Neural cell (in vitro differentiated cells): ENCODE measurements around the gene TBX19. TPM values are rescaled to one million over a fixed set of nuclear protein-coding genes. Genes with fewer than 3 reads are reported as not detected.

ENCODE experiments used
- H2AFZ ChIP-seq: fragments of 200-600, 300-800 bp; sonication (generic), shearing (Covaris generic); 2 replicates; pipeline ENCODE4 v1.6.0; 2014; ENCODE audit warnings: low read depth, mild to moderate bottlenecking, antibody characterized with exemption, low read length, moderate library complexity
- H3F3A ChIP-seq: fragments of 200-600 bp; shearing (Covaris generic); 2 replicates; pipeline ENCODE4 v1.6.1; 2016; ENCODE audit warnings: mild to moderate bottlenecking, moderate library complexity, mixed read lengths, antibody characterized with exemption, low read length; ENCODE audit not compliant: insufficient read depth, poor library complexity, severe bottlenecking
- H3K27ac ChIP-seq: fragments of 200-600, 300-800 bp; sonication (generic), shearing (Covaris generic); 2 replicates; pipeline ENCODE4 v1.5.1; 2014; ENCODE audit warnings: mild to moderate bottlenecking, low read length, moderate library complexity
- H3K27me3 ChIP-seq: fragments of 300-800, 200-600 bp; sonication (generic), shearing (Covaris generic); 2 replicates; pipeline ENCODE4 v1.6.0; 2014; ENCODE audit warnings: mild to moderate bottlenecking, low read depth, low read length, moderate library complexity; ENCODE audit not compliant: insufficient read depth
- H3K36me3 ChIP-seq: fragments of 300-800, 200-600 bp; sonication (generic), shearing (Covaris generic); 2 replicates; pipeline ENCODE4 v1.5.1; 2014; ENCODE audit warnings: mild to moderate bottlenecking, antibody characterized with exemption, low read length, moderate library complexity; ENCODE audit not compliant: insufficient read depth
- H3K4me2 ChIP-seq: fragments of 300-800, 200-600 bp; sonication (generic), shearing (Covaris generic); 2 replicates; pipeline ENCODE4 v1.6.0; 2014; ENCODE audit warnings: mild to moderate bottlenecking, low read length
- H3K4me3 ChIP-seq: fragments of 300-800, 200-600 bp; sonication (generic), shearing (Covaris generic); 2 replicates; pipeline ENCODE4 v1.5.1; 2014; ENCODE audit warnings: mild to moderate bottlenecking, low read length, moderate library complexity
- H3K79me2 ChIP-seq: fragments of 200-600 bp; shearing (Covaris generic); replicated peaks from 2 replicates; pipeline ENCODE4 v1.6.0; 2014; ENCODE audit warnings: mild to moderate bottlenecking, low read length, moderate library complexity; ENCODE audit not compliant: insufficient read depth
- H3K9ac ChIP-seq: fragments of 300-800, 200-600 bp; sonication (generic), shearing (Covaris generic); 2 replicates; pipeline ENCODE4 v1.6.1; 2016; ENCODE audit warnings: mild to moderate bottlenecking, low read length, mixed read lengths
- H3K9me2 ChIP-seq: fragments of 200-600 bp; shearing (Covaris generic); 2 replicates; pipeline ENCODE4 v1.6.1; 2016; ENCODE audit warnings: mild to moderate bottlenecking, low read length, mixed read lengths; ENCODE audit not compliant: insufficient read depth
- H3K9me3 ChIP-seq: fragments of 200-600, 300-800 bp; sonication (generic), shearing (Covaris generic); 2 replicates; pipeline ENCODE4 v1.6.1; 2016; ENCODE audit warnings: mild to moderate bottlenecking, mixed run types, low read length, moderate library complexity, mixed read lengths
- H4K20me1 ChIP-seq: fragments of 200-600 bp; shearing (Covaris generic); 2 replicates; pipeline ENCODE4 v1.6.1; 2016; ENCODE audit warnings: mild to moderate bottlenecking, mixed run types; ENCODE audit not compliant: insufficient read depth
- EP300 ChIP-seq: fragments of 450-650 bp; conservative IDR thresholded peaks from 2 replicates; pipeline ENCODE4 v1.6.1; 2014; ENCODE audit warnings: antibody characterized with exemption, mild to moderate bottlenecking, moderate library complexity; ENCODE audit not compliant: poor library complexity, severe bottlenecking
- EZH2 ChIP-seq: fragments of 200-600, 300-800 bp; shearing (Covaris generic), sonication (generic); IDR thresholded peaks from 2 replicates; pipeline ENCODE4 v1.6.1; 2014; ENCODE audit warnings: antibody characterized with exemption, low read length, borderline replicate concordance, mild to moderate bottlenecking; ENCODE audit not compliant: insufficient read depth, poor library complexity, severe bottlenecking
- MXI1 ChIP-seq: fragments of 450-650 bp; conservative IDR thresholded peaks from 2 replicates; pipeline ENCODE4 v1.6.1; 2014; ENCODE audit warnings: antibody characterized with exemption, mild to moderate bottlenecking; ENCODE audit not compliant: poor library complexity, severe bottlenecking
- POLR2AphosphoS5 ChIP-seq: IDR thresholded peaks from 2 replicates; pipeline ENCODE4 v1.6.1; 2012
- RAD21 ChIP-seq: fragments of 450-650 bp; conservative IDR thresholded peaks from 2 replicates; pipeline ENCODE4 v1.6.1; 2014; ENCODE audit warnings: antibody characterized with exemption, mild to moderate bottlenecking, moderate library complexity
- REST ChIP-seq: IDR thresholded peaks from 2 replicates; pipeline ENCODE4 v1.6.1; 2012; ENCODE audit warnings: borderline replicate concordance
- SMC3 ChIP-seq: fragments of 450-650 bp; conservative IDR thresholded peaks from 2 replicates; pipeline ENCODE4 v1.6.1; 2014; ENCODE audit warnings: antibody characterized with exemption, mild to moderate bottlenecking, moderate library complexity; ENCODE audit not compliant: poor library complexity
- TAF1 ChIP-seq: IDR thresholded peaks from 2 replicates; pipeline ENCODE4 v1.6.1; 2012; ENCODE audit warnings: low read depth
- polyA plus RNA-seq: library from polyadenylated mRNA; depleted of rRNA; stranded (reverse); fragments of >200 nt; gene quantifications from 2 replicates; pipeline ENCODE4 v1.2.3, GENCODE V29; 2014
- TF ChIP-seq, protein P1 (sequence below): fragments of 450-650 bp; IDR thresholded peaks from 2 replicates; pipeline ENCODE4 v1.5.1; 2014; ENCODE audit warnings: antibody characterized with exemption, mild to moderate bottlenecking, moderate library complexity; ENCODE audit not compliant: poor library complexity, severe bottlenecking

The TBX19 gene
- polyA plus RNA-seq, 1 donor from 2014 or later: 0.42 TPM

DNA sequence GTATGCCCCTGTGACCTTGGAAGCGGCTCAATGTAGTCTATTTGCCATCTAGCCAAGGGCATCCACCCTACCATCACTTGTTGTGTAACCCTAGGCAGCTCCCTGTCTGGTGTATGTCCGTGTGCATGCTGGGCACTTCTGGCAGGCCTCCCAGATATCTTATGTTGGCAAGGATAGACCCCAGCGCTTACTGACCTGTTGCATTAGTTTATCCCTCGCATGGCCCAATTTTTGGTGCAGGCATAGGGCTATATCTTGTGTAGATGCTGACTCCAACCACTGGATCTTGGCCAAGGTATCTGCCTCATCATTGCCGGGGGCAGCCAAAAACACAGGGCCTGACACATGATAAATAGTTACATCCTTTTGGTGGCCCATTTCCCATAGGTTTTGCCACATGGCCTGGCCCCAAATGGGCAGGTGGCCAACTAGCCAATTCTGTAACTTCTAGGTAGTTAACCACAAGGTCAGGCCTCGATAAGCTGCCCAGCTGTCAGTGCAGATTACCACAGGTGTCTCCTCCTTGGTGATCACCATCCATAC lies 14.0 kb upstream of the TBX19 start:
- Histone ChIP-seq H3K27ac (no peak overlapping the region), H3K9me3 (no peaks in the 10 kb centered on the region), H3K9me2 (no peaks in the 10 kb centered on the region), H3F3A (no peaks in the 10 kb centered on the region), H4K20me1 (no peaks in the 10 kb centered on the region), H3K9ac (no peak overlapping the region), H3K36me3 (no peaks in the 10 kb centered on the region), H3K27me3 (no peaks in the 10 kb centered on the region), H3K4me3 (no peak overlapping the region), H2AFZ (no peak overlapping the region), H3K4me2 (no peak overlapping the region), H3K79me2 (no peaks in the 10 kb centered on the region)
- TF ChIP-seq POLR2AphosphoS5: no peak
- no peak for TF ChIP-seq EZH2
- no peak for TF ChIP-seq RAD21
- TF ChIP-seq, protein P1, sequence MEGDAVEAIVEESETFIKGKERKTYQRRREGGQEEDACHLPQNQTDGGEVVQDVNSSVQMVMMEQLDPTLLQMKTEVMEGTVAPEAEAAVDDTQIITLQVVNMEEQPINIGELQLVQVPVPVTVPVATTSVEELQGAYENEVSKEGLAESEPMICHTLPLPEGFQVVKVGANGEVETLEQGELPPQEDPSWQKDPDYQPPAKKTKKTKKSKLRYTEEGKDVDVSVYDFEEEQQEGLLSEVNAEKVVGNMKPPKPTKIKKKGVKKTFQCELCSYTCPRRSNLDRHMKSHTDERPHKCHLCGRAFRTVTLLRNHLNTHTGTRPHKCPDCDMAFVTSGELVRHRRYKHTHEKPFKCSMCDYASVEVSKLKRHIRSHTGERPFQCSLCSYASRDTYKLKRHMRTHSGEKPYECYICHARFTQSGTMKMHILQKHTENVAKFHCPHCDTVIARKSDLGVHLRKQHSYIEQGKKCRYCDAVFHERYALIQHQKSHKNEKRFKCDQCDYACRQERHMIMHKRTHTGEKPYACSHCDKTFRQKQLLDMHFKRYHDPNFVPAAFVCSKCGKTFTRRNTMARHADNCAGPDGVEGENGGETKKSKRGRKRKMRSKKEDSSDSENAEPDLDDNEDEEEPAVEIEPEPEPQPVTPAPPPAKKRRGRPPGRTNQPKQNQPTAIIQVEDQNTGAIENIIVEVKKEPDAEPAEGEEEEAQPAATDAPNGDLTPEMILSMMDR: no peak
- no peak for TF ChIP-seq MXI1
- TF ChIP-seq SMC3: no peak
- no peak for TF ChIP-seq TAF1
- TF ChIP-seq EP300: no peak
- no peak for TF ChIP-seq REST

DNA sequence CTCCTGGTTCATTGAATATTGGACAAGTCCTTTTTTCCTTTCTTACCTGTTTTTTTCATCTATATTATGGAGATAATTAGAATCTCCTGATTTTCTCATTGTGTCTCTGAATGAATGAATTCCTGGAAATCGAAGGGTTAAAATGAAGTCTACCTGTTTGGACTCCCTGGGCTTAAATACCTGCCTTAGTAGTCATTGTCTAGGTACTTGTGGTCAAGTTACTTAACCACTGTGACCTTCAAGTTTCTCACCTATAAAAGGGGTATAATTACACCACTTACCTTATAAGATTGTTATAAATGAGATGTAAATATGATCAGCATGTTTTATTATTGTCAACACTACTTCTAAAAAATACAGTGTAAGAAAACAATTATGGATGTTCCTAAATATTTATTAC lies 9.0 kb upstream of the TBX19 start:
- no peaks in the 10 kb centered on the region for H3F3A ChIP-seq
- H2AFZ ChIP-seq: no peak overlapping the region
- H3K36me3 ChIP-seq: no peaks in the 10 kb centered on the region
- H4K20me1 ChIP-seq: no peaks in the 10 kb centered on the region
- no peak overlapping the region for H3K9ac ChIP-seq
- H3K27ac ChIP-seq: no peak overlapping the region
- H3K4me3 ChIP-seq: no peak overlapping the region
- no peaks in the 10 kb centered on the region for H3K27me3 ChIP-seq
- no peaks in the 10 kb centered on the region for H3K9me2 ChIP-seq
- H3K4me2 ChIP-seq: no peak overlapping the region
- H3K79me2 ChIP-seq: no peaks in the 10 kb centered on the region
- TF ChIP-seq EP300: no peak
- no peak for TF ChIP-seq EZH2
- TF ChIP-seq REST: no peak
- H3K9me3 ChIP-seq: no peaks in the 10 kb centered on the region
